ENCODE data around the gene DYNC1I1.

DNA sequence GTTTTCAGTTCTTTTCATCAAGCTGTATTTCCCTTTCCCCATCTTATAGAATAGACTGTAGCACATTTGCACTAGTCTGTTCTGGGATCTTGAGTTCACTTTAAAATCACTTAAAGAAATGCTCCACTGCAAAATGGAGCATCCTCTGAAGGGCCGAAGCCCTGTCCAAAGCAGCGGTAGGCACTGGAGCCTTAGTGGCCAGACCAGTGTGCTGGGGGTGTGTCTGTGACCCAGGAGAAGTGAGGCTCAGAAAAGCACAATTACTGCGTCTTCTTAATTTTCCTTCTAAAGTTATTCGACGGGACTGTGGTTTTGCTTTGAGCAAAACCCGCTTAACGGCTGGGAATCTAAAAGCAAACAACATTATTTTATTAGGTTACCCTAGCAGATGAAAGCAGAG lies 343.8 kb downstream of the DYNC1I1 start:
- TF ChIP-seq EP300 (IDR thresholded peaks at IDR 0.05) (no peak), CTCF (IDR thresholded peaks at IDR 0.05) (no peak), POLR2AphosphoS5 (IDR thresholded peaks at IDR 0.05) (no peak)

Measured in upper lobe of left lung (tissue), 4 donors.